Middle frontal gyrus (tissue), 1 donor: ENCODE data around the gene MISP3.
A peak's percentile ranks its signal among the peaks of the same experiment; 100 is the strongest.

Experiments used
- DNase-seq: peaks from one replicate; pipeline ENCODE4 v3.0.0-alpha.2; 2015; ENCODE audit warnings: low spot score; ENCODE audit errors: extremely low spot score

Gene MISP3

DNA sequence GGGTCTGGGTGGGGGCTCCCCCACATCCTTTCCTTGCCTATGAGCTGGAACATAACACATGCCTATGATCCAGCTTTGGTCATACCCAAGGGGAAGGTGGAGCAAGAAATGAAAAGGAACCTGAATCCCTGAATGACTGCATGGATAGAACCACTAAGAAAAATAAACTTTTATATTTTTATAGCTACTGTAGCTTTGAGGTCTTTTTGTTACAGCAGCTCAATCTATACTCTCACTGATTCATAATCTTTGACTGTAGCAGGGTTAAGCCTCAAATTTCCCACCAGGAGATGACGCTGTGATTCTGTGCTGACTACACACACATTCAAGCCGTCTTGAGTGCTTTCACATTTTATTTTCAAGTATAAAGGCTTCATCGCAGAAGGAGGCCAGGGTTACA is 19.6 kb upstream of the MISP3 start:
- no peak for DNase-seq

- DNase-seq, result no peak
These were observed 19.1 kb upstream of the MISP3 start for GRCh38 chr19:14053500-14053899.

GRCh38 chr19:14054099-14054498 is 18.5 kb upstream of the MISP3 start:
- no peak for DNase-seq

GRCh38 chr19:14054721-14055120 is 17.9 kb upstream of the MISP3 start:
- no peak for DNase-seq

GRCh38 chr19:14055396-14055795 is 17.2 kb upstream of the MISP3 start:
- DNase-seq, result no peak

GRCh38 chr19:14056069-14056666 is 16.4 kb upstream of the MISP3 start:
- no peak for DNase-seq

DNA sequence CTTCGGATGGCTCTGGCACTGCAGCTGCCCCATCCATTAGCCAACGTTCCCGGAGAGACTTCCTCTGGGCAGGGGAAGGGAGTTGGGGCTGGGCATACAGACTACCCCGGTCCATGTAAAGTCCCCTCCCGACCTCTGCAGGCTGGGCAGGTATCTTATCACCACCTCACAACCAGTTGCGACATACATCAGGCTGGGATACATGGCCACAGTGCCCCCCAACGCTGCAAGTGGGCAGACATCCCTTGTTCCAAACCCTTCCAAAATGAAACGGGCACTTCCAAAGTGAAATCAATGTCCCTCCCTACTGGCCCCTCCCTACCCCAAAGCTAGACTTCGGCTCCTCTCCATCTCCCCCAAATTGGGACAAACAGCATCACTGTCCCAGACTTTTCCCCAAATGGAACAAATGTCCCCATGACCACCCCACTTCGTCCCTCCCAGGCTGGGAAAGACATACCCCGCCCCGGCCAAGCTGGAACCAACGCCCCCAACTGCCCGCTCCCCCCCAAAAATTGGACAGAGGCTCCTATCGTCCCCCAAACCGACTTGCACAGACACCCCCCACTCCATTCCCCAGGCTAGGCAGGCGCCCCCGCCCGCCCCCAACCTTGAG is 15.7 kb upstream of the MISP3 start:
- no peak for DNase-seq

DNA sequence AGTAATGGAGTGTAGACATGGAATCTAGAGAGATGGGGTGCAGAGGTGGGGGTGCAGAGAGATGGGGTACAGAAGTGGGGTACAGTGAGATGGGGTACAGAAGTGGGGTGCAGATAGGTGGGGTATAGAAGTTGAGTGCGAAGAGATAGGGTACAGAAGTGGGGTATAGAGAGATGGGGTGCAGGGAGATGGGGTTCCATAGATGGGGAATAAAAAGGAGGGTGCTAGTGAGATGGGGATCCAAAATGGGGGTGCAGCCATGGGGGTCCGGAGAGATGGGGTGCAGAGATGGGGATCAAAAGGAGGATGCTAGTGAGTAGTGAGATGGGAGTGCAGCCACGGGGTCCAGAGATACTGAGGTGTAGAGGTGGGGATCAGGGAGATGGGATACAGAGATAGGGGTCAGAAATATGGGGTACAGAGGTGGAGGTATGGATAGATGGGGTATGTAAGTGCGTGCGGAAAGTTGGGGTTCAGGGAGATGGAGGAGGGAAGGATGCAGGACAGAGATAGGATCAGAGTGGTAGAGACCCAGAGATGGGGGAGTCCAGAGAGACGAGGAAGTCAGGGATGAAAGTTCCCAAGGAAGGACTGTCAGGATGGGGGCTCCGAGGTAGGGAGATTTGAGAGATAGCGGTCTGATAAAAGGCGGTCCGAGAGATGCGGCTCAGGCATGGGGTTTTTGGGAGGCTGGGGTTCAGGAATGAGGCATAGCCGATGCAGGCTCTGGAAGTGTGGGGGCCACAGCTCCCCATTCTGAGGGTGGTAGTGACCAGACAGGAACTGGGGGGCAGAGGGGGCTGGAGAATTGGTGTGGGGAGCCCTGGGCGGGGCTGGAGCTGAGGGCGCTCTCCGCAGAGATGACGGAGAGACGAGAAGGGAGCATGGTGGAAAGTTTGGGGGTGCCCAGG is 14.1 kb upstream of the MISP3 start:
- DNase-seq, result no peak

GRCh38 chr19:14059093-14059480 is 13.5 kb upstream of the MISP3 start:
- DNase-seq, result no peak

DNA sequence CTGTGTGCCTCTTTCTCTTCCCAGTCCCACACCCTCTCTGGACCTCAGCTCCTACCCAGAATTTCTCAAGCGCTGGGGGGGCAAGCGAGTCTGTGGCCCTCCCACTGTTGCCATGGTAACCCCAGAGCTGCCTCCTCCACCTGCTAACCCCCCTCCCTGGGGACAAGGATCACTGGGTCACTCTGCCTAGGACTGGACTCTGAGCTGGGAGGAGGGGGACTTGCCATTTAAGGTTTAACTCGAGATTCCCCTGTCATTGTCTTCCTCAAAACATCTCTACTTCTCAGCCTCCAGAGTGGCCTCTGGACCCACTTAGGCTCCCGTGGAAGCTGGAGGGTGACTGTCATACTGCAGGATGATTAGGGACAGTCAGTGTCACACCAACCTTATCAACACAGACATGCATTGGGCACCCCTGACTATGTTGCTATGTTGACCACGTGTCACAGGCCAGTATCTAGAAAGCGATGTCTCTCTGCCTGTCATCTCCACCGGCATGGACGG is 12.9 kb upstream of the MISP3 start:
- no peak for DNase-seq

DNA sequence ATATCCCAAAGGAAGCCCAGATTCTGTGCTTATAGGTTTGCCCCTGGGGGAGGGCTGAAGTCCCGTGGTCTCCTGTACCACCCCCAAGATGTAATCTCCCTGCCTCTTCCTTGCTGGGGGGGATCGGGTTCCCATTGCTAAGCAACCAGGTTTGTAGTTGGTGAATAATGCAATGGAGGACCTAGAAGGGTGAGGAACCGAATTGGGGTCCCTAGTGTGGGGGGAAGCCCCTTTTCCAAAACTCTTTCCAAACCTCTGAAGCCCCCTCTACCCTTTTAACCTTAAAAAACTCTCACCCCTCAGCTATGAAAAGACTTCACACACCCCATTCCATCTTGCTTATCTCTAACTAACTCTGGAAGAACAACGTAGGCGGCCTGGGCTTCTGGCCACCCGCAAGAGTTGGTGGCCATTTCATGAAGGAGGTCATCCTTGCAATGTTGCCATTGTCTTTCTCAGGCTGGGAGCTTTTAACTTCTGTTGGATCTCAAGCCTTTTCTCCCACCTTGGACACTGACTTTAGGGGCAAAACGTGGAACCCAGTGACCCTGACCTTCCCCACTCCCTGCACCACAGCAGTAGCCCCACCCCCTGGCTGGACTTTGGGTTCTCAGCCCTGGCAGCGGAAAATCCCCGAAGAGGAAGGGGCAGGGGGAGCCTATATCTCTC is 11.4 kb upstream of the MISP3 start:
- DNase-seq, result no peak

GRCh38 chr19:14061751-14062557 is 10.6 kb upstream of the MISP3 start, which contains the start of gene PALM3:
PALM3 (minus strand) TSS chr19:14062076; CDS start chr19:14061980, 96 bp downstream.
- DNase-seq, result no peak

DNA sequence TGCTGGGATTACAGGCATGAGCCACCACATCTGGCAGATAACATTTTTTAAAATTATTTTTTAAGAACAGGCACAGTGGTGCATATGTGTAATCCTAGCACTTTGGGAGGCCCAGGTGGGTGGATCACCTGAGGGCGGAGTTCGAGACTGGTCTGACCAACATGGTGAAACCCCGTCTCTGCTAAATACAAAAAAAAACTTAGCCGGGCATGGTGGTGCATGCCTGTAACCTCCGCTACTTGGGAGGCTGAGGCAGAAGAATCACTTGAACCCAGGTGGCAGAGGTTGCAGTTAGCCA is 10.1 kb upstream of the MISP3 start:
- no peak for DNase-seq

DNA sequence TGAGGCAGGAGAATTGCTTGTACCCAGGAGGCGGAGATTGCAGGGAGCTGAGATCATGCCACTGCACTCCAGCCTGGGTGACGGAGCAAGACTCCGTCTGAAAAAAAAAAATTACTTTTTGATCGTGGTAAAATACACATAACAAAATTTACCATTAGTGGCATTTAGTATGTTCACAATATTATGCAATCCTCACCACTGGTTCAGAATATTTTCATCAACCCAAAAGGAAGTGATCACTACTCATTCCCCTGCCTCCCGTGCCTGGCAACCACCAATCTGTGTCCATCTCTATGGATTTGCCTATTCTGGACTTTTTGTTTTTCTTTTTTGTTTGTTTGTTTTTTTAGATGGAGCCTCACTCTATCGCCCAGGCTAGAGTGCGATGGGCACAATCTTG is 9.5 kb upstream of the MISP3 start:
- DNase-seq, result no peak

- DNase-seq, result no peak
These were observed 6.5 kb upstream of the MISP3 start for GRCh38 chr19:14066134-14066533.

- DNase-seq, result no peak
These were observed 2.1 kb upstream of the MISP3 start for GRCh38 chr19:14070268-14071050.

- peak; percentile 68 for DNase-seq
These were observed 807 bp downstream of the MISP3 start for GRCh38 chr19:14073261-14073924.

DNA sequence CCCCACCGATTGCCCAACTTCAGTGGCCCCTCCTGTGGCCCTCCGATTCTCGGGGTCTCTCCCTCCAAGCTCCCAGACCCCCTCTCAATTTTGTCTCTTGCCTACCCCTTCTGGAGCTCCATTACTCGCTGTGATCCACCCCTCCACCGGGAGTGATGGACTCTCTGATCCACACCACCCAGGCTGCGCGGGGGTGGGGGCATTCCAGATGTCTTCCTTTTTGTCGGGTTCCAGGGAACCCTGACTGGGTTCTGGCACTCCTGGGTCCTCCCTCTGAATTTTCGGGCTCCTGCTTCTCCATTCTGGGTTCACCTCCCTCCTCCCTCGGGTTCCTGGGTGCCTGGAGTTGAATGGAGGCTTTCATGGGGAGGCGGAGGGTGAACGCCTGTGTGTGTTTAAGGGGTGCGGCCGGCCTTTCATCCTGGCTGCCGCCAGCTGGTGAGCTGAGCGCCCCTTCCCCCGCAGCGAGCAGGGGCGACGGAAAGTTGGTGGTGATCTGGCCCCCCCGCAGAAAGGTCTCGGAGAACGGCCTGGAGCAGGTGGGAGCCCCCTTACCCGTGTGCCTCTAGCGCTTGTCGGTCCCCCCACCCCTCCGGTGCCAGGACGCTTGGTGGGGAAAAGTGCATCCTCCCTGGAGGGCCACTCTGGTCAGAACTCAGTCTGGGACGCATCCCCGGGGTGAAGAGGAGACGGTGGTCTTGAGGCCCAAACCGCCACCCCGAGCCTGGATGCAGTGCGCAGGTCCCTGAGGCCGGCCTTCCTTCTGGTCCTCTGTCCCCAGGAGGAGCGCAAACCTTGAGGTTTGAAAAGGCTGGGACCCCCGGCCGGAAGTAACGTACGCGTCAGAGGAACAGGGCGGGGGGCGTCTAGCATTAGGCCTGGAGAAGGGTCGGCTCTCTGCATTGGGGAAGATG is 1.6 kb downstream of the MISP3 start:
- no peak for DNase-seq

DNA sequence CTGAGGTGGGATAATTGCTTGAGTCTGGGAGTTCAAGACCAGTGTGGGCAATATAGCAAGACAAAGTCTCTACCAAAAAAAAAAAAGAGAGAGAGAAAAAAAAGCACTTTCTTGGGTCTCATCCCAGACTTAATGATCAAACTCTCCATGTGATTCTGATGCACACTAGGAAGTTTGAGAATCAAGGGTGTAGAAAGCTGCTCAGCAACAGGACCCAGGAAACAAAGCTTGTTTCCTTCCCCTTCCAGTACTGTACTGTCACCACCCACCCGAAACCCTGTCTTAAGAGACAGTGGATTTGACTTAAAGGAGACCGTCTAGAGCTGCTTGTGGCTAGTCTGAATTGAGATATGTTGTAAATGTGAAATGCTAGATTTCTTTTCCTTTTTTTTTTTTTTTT is 5.8 kb downstream of the MISP3 start:
- DNase-seq, result no peak
